Measurements from ENCODE around the gene YIPF4.
"Not testable (repeated sequence)": the region's sequence is repeated elsewhere in the genome, so short reads cannot be mapped to it uniquely, and the experiment has no call there.

Gene YIPF4

GRCh38 chr2:32284321-32284720 lies 6.6 kb downstream of the YIPF4 start:
- in situ Hi-C loops (cut with MboI; ENCODE audit: low sequenced_read_pairs): no loop called here

- in situ Hi-C loops (cut with MboI; ENCODE audit: low sequenced_read_pairs): no loop called here
These were observed 11.7 kb downstream of the YIPF4 start for GRCh38 chr2:32289165-32289999.

GRCh38 chr2:32290000-32290339 lies 12.3 kb downstream of the YIPF4 start:
- in situ Hi-C loops (cut with MboI; ENCODE audit: low sequenced_read_pairs): no loop called here

- in situ Hi-C loops (cut with MboI; ENCODE audit: low sequenced_read_pairs): no loop called here
These were observed 14.0 kb downstream of the YIPF4 start for GRCh38 chr2:32291746-32292145.

GRCh38 chr2:32293493-32293892 lies 15.8 kb downstream of the YIPF4 start:
- in situ Hi-C loops (cut with MboI; ENCODE audit: low sequenced_read_pairs): not testable (repeated sequence)

- in situ Hi-C loops (cut with MboI; ENCODE audit: low sequenced_read_pairs): not testable (repeated sequence)
These were observed 16.4 kb downstream of the YIPF4 start for GRCh38 chr2:32293966-32294562.

- in situ Hi-C loops (cut with MboI; ENCODE audit: low sequenced_read_pairs): no loop called here
These were observed 32.9 kb downstream of the YIPF4 start for GRCh38 chr2:32310577-32310976.

GRCh38 chr2:32314886-32315285 lies 37.2 kb downstream of the YIPF4 start:
- in situ Hi-C loops (cut with MboI; ENCODE audit: low sequenced_read_pairs): no loop called here

- in situ Hi-C loops (cut with MboI; ENCODE audit: low sequenced_read_pairs): not testable (repeated sequence)
These were observed 51.0 kb downstream of the YIPF4 start for GRCh38 chr2:32328679-32329078.

GRCh38 chr2:32329180-32329980 lies 51.7 kb downstream of the YIPF4 start:
- in situ Hi-C loops (cut with MboI; ENCODE audit: low sequenced_read_pairs): not testable (repeated sequence)

GRCh38 chr2:32330136-32330535 lies 52.4 kb downstream of the YIPF4 start:
- in situ Hi-C loops (cut with MboI; ENCODE audit: low sequenced_read_pairs): no loop called here

GRCh38 chr2:32342801-32343200 lies 65.1 kb downstream of the YIPF4 start:
- in situ Hi-C loops (cut with MboI; ENCODE audit: low sequenced_read_pairs): no loop called here

GRCh38 chr2:32350797-32351196 lies 73.1 kb downstream of the YIPF4 start:
- in situ Hi-C loops (cut with MboI; ENCODE audit: low sequenced_read_pairs): not testable (repeated sequence)

- in situ Hi-C loops (cut with MboI; ENCODE audit: low sequenced_read_pairs): no loop called here
These were observed 78.4 kb downstream of the YIPF4 start for GRCh38 chr2:32355976-32356680.

- in situ Hi-C loops (cut with MboI; ENCODE audit: low sequenced_read_pairs): no loop called here
These were observed 79.1 kb downstream of the YIPF4 start, which contains the start of gene BIRC6 for GRCh38 chr2:32356681-32357317. Gene BIRC6 (plus strand): TSS chr2:32357023. CDS start chr2:32357162, 139 bp downstream.

- in situ Hi-C loops (cut with MboI; ENCODE audit: low sequenced_read_pairs): no loop called here
These were observed 79.8 kb downstream of the YIPF4 start for GRCh38 chr2:32357318-32358110.

GRCh38 chr2:32358111-32358482 lies 80.4 kb downstream of the YIPF4 start:
- in situ Hi-C loops (cut with MboI; ENCODE audit: low sequenced_read_pairs): no loop called here

GRCh38 chr2:32360416-32360815 lies 82.7 kb downstream of the YIPF4 start:
- in situ Hi-C loops (cut with MboI; ENCODE audit: low sequenced_read_pairs): no loop called here

- in situ Hi-C loops (cut with MboI; ENCODE audit: low sequenced_read_pairs): not testable (repeated sequence)
These were observed 85.3 kb downstream of the YIPF4 start for GRCh38 chr2:32362997-32363396.

GRCh38 chr2:32363597-32363996 lies 85.9 kb downstream of the YIPF4 start:
- in situ Hi-C loops (cut with MboI; ENCODE audit: low sequenced_read_pairs): no loop called here
